Ovary (tissue), 3 donors: ENCODE data around the gene USH1G.

Experiments
- CTCF ChIP-seq, 3 donors: fragments of 450-650 bp in 2 of 3; fragments of 200-600 bp in 1 of 3; IDR thresholded peaks; one replicate each; pipeline versions ENCODE4 v1.5.1 to v1.8.0; 2016 to 2022; ENCODE audit warnings: antibody characterized with exemption in 3 of 3, mild to moderate bottlenecking in 1 of 3
- EP300 ChIP-seq: sonication (generic); formaldehyde crosslinking; IDR thresholded peaks from one replicate; pipeline ENCODE4 v1.6.1; 2017; ENCODE audit warnings: antibody characterized with exemption
- donor health status: DM: no; HTN: no; CAD: no.

GRCh38 chr17:74904687-74905409, 18.2 kb downstream of the USH1G start:
- TF ChIP-seq EP300: no peak
- TF ChIP-seq CTCF (IDR thresholded peaks at IDR 0.05): no peak
